Bronchial epithelial cell (primary cell): ENCODE measurements around the gene AUTS2. TPM values are rescaled to one million over a fixed set of nuclear protein-coding genes. Genes with fewer than 3 reads are reported as not detected.
A peak's percentile ranks its signal among the peaks of the same experiment; 100 is the strongest.

Source experiments
- DNase-seq: peaks from one replicate; pipeline ENCODE4 v3.0.0-alpha.2; 2010; ENCODE audit warnings: low read depth
- FAIRE-seq: peaks from 2 replicates; lab custom pipeline; 2011; peaks lifted over from hg19 to GRCh38; lab: Jason Lieb, UNC
- H3K27me3 ChIP-seq: 2 replicates; pipeline ENCODE4 v1.5.1; 2011; ENCODE audit warnings: low read length; ENCODE audit not compliant: control insufficient read depth, insufficient read depth
- H3K36me3 ChIP-seq: 2 replicates; pipeline ENCODE4 v1.5.1; 2011; ENCODE audit warnings: low read length; ENCODE audit not compliant: control insufficient read depth, insufficient read depth
- H3K4me3 ChIP-seq: 2 replicates; pipeline ENCODE4 v1.5.1; 2011; ENCODE audit warnings: mild to moderate bottlenecking, low read depth, low read length, control low read depth
- total RNA-seq: library from RNA; depleted of rRNA; stranded (reverse); fragments of >200 nt; gene quantifications from 2 replicates; pipeline ENCODE4 v1.2.1, GENCODE V29; 2014
- TF ChIP-seq, protein P1 (sequence below): IDR thresholded peaks from 2 replicates; pipeline ENCODE4 v1.5.1; 2011; ENCODE audit warnings: mild to moderate bottlenecking, moderate library complexity, low read length, control low read depth, inconsistent platforms; ENCODE audit not compliant: insufficient read depth, severe bottlenecking

AUTS2 gene
- total RNA-seq, 1 donor from 2014 or later, result 9.5 TPM

DNA sequence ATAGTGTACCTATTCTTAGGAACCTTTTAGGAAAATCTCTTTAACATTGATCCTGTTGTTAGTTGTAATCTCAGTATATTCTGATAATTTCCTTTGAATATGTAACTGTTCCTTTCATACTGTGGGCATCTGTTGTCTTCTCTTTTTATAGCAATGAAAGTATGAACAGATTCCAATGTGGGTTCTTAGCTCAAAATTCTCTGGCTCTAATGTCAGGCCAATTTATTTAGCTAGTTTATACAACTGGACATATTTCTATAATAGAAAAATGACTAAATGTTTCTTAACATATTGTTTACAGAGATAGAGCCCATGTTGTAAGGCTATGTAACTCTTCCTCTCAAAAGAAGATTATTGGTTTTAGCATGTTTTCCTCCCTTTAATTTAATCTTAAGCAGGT is 363.2 kb downstream of the AUTS2 start:
- Histone ChIP-seq H3K27me3 (no peaks in the 10 kb centered on the region), H3K4me3 (no peak overlapping the region), H3K36me3 (no peaks in the 10 kb centered on the region)
- FAIRE-seq, result no peak
- TF ChIP-seq, protein P1, sequence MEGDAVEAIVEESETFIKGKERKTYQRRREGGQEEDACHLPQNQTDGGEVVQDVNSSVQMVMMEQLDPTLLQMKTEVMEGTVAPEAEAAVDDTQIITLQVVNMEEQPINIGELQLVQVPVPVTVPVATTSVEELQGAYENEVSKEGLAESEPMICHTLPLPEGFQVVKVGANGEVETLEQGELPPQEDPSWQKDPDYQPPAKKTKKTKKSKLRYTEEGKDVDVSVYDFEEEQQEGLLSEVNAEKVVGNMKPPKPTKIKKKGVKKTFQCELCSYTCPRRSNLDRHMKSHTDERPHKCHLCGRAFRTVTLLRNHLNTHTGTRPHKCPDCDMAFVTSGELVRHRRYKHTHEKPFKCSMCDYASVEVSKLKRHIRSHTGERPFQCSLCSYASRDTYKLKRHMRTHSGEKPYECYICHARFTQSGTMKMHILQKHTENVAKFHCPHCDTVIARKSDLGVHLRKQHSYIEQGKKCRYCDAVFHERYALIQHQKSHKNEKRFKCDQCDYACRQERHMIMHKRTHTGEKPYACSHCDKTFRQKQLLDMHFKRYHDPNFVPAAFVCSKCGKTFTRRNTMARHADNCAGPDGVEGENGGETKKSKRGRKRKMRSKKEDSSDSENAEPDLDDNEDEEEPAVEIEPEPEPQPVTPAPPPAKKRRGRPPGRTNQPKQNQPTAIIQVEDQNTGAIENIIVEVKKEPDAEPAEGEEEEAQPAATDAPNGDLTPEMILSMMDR, result no peak
- no peak for DNase-seq

DNA sequence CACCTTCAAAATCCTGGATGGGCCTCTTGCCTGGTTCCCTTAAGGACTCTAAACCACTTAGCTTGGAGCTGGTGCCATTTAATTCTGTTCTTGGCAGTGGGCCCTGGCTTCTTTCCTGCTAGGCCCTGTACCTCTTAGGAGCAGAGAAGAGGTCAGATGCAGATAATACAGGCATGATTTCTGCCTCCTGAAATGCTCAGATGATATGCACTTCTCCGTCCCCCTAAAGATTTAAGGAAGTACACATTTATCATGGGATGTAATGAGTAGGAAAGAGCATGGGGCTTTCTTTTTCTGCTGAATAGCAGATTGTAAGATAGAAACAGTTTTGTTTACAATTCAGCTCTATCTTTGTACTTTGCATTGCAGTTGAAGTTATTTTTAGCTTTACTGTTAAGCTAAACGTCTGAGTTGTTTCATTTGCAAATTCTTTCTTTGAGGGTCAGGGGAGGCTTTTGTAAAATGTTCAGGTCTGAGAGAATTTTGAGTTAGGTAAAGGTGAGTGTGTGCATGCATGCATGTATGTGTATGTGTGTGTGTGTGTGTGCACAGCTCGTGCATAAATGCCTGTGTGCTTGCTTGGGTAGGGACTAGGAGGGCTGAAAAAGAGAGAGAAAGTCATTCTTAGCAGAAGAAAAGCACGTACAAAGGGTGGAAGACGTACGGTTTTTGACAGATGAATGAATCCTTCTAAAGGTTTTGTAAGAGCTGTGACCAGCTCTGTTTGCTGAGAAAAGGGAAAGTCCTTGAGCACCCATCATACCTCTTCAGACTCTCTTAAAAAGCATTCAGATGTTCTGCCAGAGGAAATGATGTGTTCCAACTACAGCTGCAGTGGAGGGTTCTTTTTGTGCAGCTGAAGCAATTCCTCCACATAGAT is 364.2 kb downstream of the AUTS2 start:
- Histone ChIP-seq H3K36me3 (no peaks in the 10 kb centered on the region), H3K4me3 (no peak overlapping the region), H3K27me3 (no peaks in the 10 kb centered on the region)
- DNase-seq, result no peak
- no peak for FAIRE-seq
- TF ChIP-seq, protein P1, result no peak

DNA sequence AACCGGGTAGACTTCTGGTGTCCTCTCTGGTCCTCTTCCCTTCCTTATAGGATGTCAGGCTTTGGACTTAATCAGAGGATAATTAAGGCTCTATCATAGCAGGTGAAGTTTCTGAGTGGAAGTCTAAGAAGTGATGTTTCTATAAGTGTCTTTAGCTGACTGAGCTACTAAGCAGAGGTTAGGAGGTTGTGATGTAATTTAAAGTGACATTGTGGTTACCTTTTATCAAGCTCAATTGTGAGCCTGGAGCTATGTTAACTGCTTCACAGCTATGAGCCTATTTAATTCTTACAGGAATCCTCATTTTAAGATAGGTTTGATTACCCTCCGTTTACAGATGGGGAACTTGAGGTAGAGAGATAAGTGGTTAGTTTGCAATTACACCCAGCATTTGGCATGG is 365.1 kb downstream of the AUTS2 start:
- no peak overlapping the region for H3K4me3 ChIP-seq
- TF ChIP-seq, protein P1, result no peak
- H3K27me3 ChIP-seq, result no peaks in the 10 kb centered on the region
- no peaks in the 10 kb centered on the region for H3K36me3 ChIP-seq
- DNase-seq, result no peak
- FAIRE-seq, result no peak

DNA sequence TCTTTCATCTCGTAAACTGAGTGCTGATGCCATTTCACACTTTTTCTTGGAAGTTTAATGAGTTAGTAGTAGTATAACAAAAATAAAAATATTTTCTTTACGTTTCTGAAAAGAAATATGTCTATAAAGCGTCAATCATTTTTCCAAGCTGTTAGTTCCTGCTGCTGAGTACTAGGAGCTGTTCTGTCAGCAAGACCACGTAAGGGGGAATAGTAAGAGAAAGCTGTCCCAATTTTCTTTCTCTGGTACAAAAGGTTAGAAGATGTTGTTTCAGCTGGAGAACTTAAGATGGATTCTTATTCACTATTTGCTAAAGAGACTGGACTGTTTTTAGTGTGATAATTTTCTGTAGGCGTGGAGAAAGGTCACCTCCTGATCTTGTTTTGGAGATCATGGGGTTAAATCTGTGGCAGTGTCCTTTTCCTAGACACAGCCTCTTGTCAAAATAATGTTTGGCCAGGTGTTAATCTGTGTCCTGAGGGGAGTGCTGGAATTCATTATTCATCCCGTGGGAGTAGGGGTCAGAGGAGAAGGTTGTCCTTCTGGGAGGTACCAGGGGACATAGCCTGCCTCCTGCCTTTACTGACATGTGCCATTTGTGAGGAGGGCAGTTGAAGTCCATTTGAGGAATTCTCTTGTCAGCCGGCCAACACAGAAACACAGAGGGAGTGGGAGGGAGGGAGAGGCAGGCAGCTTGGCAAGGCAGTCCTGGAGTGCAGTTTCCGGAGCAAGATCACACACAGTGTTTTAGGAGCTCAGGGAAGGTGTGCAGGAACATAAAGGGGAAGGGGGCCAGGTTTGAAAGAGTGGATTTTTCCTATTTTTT is 368.7 kb downstream of the AUTS2 start:
- no peak for DNase-seq
- FAIRE-seq, result no peak
- Histone ChIP-seq H3K27me3 (no peaks in the 10 kb centered on the region), H3K4me3 (no peak overlapping the region), H3K36me3 (no peaks in the 10 kb centered on the region)
- TF ChIP-seq, protein P1, result no peak

DNA sequence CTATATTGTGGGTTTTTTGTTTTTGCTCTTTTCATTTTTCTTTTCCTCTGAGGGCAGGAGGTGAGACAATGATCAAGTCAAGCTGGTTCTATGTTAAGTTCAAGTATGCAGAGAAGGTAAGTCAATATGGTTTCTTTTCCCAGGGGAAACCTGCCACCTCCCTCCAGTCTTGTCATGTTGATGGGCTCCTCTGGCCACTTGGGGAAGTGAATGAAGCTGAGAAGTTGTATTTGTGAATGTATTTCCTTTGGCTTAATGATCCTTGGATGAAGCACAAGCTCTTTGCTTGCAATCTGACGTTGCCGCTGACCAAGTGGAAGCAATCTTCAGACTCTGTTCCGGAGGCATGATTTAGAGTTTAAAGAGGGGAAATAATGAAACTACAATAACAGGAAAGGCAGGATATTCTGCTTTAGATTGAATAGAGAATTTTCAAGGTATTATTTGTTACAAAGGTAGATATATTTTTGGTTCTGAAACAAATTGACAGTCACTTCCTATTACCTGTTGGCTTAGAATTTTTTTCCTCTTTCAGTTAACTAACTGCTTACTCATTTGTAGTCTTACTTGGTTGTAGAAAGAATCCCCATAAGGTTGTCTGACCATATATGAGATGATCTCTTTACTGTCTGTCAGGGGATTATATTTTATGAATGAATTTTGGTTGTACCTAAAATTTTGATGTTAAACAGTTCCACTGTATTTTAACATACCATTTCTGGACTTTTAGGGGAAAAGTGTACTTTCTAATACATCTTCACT is 369.6 kb downstream of the AUTS2 start:
- peak; percentile 62 for FAIRE-seq
- TF ChIP-seq, protein P1, result no peak
- no peak for DNase-seq
- Histone ChIP-seq H3K27me3 (no peaks in the 10 kb centered on the region), H3K4me3 (no peak overlapping the region), H3K36me3 (no peaks in the 10 kb centered on the region)
